ENCODE results near the gene BSG. TPM values are rescaled to one million over a fixed set of nuclear protein-coding genes. Genes with fewer than 3 reads are reported as not detected.

BSG gene
- total RNA-seq, 4 donors from 2014 or later: 211 to 305 (median 280) TPM

GRCh38 chr19:567296-567900, 5.0 kb upstream of the BSG start:
- H3K4me1 ChIP-seq: peaks cover 0 to 4% of the 10 kb centered on the region in 2 donors
- no peaks in the 10 kb centered on the region for H3K27me3 ChIP-seq
- DNase-seq: no peak
- H3K27ac ChIP-seq: peak overlapping the region; percentile 77 to 90
- H3K4me3 ChIP-seq: peak overlapping the region; percentile 14 to 27
- no peak for TF ChIP-seq CTCF (IDR thresholded peaks at IDR 0.05)
- TF ChIP-seq POLR2A (IDR thresholded peaks at IDR 0.05): no peak
- H3K9me3 ChIP-seq: no peaks in the 10 kb centered on the region
- intact Hi-C loops (cut with DNase I; ENCODE audit: low total_unique reads): no loop called here
- H3K36me3 ChIP-seq: no peaks in the 10 kb centered on the region

DNA sequence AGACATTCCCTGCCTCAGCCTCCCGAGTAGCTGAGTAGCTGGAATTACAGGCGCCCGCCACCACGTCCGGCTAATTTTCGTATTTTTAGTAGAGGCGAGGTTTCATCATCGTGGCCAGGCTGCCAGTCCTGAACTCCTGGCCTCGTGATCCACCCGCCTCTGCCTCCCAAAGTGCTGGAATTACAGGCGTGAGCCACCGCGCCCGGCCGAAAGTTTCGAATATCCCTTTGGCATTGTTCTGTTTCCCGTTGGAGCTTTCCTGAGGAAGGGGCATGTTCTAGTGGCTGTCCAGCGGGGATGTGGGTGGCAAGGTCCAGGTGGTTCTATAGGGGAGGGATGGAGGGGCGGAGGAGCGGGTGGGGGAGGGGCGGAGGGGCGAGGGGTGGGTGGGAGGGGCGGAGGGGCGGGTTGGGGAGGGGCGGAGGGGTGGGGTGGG, 2.1 kb upstream of the BSG start:
- TF ChIP-seq CTCF (IDR thresholded peaks at IDR 0.05) (no peak), POLR2A (IDR thresholded peaks at IDR 0.05) (no peak)
- no peak overlapping the region for H3K27ac ChIP-seq
- H3K4me1 ChIP-seq: peaks cover 0 to 20% of the 10 kb centered on the region in 2 donors
- no peaks in the 10 kb centered on the region for H3K9me3 ChIP-seq
- intact Hi-C loops (cut with DNase I; ENCODE audit: low total_unique reads): no loop called here
- H3K4me3 ChIP-seq: no peak overlapping the region
- no peaks in the 10 kb centered on the region for H3K27me3 ChIP-seq
- no peaks in the 10 kb centered on the region for H3K36me3 ChIP-seq
- DNase-seq: no peak

DNA sequence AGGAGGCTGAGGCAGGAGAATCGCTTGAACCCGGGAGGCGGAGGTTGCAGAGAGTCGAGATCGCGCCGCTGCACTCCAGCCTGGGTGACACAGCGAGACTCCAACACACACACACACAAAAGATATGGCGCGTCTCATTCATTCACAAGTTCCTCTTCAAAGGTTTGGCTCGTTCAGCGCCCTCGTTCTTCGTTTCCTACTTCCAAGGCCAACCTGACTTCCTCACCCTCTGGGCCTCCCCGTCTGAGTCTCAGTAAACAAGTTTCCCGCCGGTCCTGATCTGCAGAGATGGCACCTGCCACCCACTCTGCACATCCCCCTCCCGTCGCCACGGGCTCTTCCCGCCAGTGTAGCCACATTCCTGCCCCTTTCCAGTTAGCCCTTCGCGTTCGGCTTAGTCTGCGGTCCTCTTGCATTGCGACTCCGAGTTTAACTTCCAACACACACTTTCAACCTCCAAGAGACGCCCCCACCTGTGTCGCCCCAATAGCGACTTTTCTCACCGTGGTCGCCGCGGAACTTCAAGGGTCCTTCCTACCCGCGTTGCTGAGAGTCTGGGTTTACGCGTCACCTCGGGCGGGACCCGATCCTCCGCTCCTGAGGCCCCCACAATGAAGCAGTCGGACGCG, 1.3 kb upstream of the BSG start:
- Histone ChIP-seq H3K27ac (peak overlapping the region; percentile 83 to 87), H3K4me3 (peak overlapping the region; percentile 46 to 48), H3K9me3 (no peaks in the 10 kb centered on the region), H3K4me1 (peaks cover 0 to 23% of the 10 kb centered on the region in 2 donors), H3K27me3 (no peaks in the 10 kb centered on the region), H3K36me3 (no peaks in the 10 kb centered on the region)
- DNase-seq: peak in 1 of 2 donors; percentile 37
- intact Hi-C loops (cut with DNase I; ENCODE audit: low total_unique reads): no loop called here
- TF ChIP-seq CTCF (IDR thresholded peaks at IDR 0.05) (no peak), POLR2A (IDR thresholded peaks at IDR 0.05) (no peak)

DNA sequence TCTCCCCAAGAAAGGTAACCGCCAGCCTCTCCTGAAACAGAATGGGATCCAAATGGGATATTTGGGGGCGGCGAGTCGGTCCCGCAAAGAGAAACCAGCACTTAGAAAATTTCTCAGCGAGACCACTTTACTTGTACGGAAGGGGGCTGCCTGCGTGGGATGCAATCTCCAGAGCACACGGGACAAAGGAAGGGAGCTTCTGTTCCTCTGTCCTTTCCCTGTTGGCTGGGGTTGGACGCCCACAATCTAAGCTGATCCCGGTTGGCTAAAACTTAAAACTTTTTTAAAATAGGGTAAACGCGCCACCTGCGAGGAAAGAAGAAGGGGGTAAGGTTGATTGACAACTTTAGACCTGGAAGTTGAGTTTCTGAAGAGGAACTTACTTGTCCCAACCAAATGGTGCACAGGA, 826 bp upstream of the BSG start:
- no peak for DNase-seq
- TF ChIP-seq CTCF (IDR thresholded peaks at IDR 0.05): no peak
- TF ChIP-seq POLR2A (IDR thresholded peaks at IDR 0.05): no peak
- intact Hi-C loops (cut with DNase I; ENCODE audit: low total_unique reads): no loop called here
- Histone ChIP-seq H3K27me3 (no peaks in the 10 kb centered on the region), H3K4me1 (peaks cover 0 to 25% of the 10 kb centered on the region in 2 donors), H3K4me3 (peak overlapping the region; percentile 46 to 48), H3K27ac (peak overlapping the region; percentile 83 to 87), H3K36me3 (no peaks in the 10 kb centered on the region), H3K9me3 (no peaks in the 10 kb centered on the region)

GRCh38 chr19:572743-573518, 535 bp downstream of the BSG start:
- no peaks in the 10 kb centered on the region for H3K27me3 ChIP-seq
- TF ChIP-seq CTCF (IDR thresholded peaks at IDR 0.05): peak in 1 of 4 experiments; percentile 7
- TF ChIP-seq POLR2A (IDR thresholded peaks at IDR 0.05): peak in 1 of 2 donors; percentile 10
- peaks cover 0 to 28% of the 10 kb centered on the region in 2 donors for H3K4me1 ChIP-seq
- peak overlapping the region; percentile 87 for H3K27ac ChIP-seq
- peak; percentile 52 to 58 for DNase-seq
- no peaks in the 10 kb centered on the region for H3K36me3 ChIP-seq
- no peaks in the 10 kb centered on the region for H3K9me3 ChIP-seq
- intact Hi-C loops (cut with DNase I; ENCODE audit: low total_unique reads): no loop called here
- peak overlapping the region; percentile 85 for H3K4me3 ChIP-seq
